Neural cell (in vitro differentiated cells): Measurements from ENCODE around the gene ZNF70. TPM values are rescaled to one million over a fixed set of nuclear protein-coding genes. Genes with fewer than 3 reads are reported as not detected.

Experiments
- H2AFZ ChIP-seq: fragments of 200-600, 300-800 bp; sonication (generic), shearing (Covaris generic); 2 replicates; pipeline ENCODE4 v1.6.0; 2014; ENCODE audit warnings: low read depth, mild to moderate bottlenecking, antibody characterized with exemption, low read length, moderate library complexity
- H3F3A ChIP-seq: fragments of 200-600 bp; shearing (Covaris generic); 2 replicates; pipeline ENCODE4 v1.6.1; 2016; ENCODE audit warnings: mild to moderate bottlenecking, moderate library complexity, mixed read lengths, antibody characterized with exemption, low read length; ENCODE audit not compliant: insufficient read depth, poor library complexity, severe bottlenecking
- H3K27ac ChIP-seq: fragments of 200-600, 300-800 bp; sonication (generic), shearing (Covaris generic); 2 replicates; pipeline ENCODE4 v1.5.1; 2014; ENCODE audit warnings: mild to moderate bottlenecking, low read length, moderate library complexity
- H3K27me3 ChIP-seq: fragments of 300-800, 200-600 bp; sonication (generic), shearing (Covaris generic); 2 replicates; pipeline ENCODE4 v1.6.0; 2014; ENCODE audit warnings: mild to moderate bottlenecking, low read depth, low read length, moderate library complexity; ENCODE audit not compliant: insufficient read depth
- H3K36me3 ChIP-seq: fragments of 300-800, 200-600 bp; sonication (generic), shearing (Covaris generic); 2 replicates; pipeline ENCODE4 v1.5.1; 2014; ENCODE audit warnings: mild to moderate bottlenecking, antibody characterized with exemption, low read length, moderate library complexity; ENCODE audit not compliant: insufficient read depth
- H3K4me2 ChIP-seq: fragments of 300-800, 200-600 bp; sonication (generic), shearing (Covaris generic); 2 replicates; pipeline ENCODE4 v1.6.0; 2014; ENCODE audit warnings: mild to moderate bottlenecking, low read length
- H3K4me3 ChIP-seq: fragments of 300-800, 200-600 bp; sonication (generic), shearing (Covaris generic); 2 replicates; pipeline ENCODE4 v1.5.1; 2014; ENCODE audit warnings: mild to moderate bottlenecking, low read length, moderate library complexity
- H3K79me2 ChIP-seq: fragments of 200-600 bp; shearing (Covaris generic); replicated peaks from 2 replicates; pipeline ENCODE4 v1.6.0; 2014; ENCODE audit warnings: mild to moderate bottlenecking, low read length, moderate library complexity; ENCODE audit not compliant: insufficient read depth
- H3K9ac ChIP-seq: fragments of 300-800, 200-600 bp; sonication (generic), shearing (Covaris generic); 2 replicates; pipeline ENCODE4 v1.6.1; 2016; ENCODE audit warnings: mild to moderate bottlenecking, low read length, mixed read lengths
- H3K9me2 ChIP-seq: fragments of 200-600 bp; shearing (Covaris generic); 2 replicates; pipeline ENCODE4 v1.6.1; 2016; ENCODE audit warnings: mild to moderate bottlenecking, low read length, mixed read lengths; ENCODE audit not compliant: insufficient read depth
- H3K9me3 ChIP-seq: fragments of 200-600, 300-800 bp; sonication (generic), shearing (Covaris generic); 2 replicates; pipeline ENCODE4 v1.6.1; 2016; ENCODE audit warnings: mild to moderate bottlenecking, mixed run types, low read length, moderate library complexity, mixed read lengths
- H4K20me1 ChIP-seq: fragments of 200-600 bp; shearing (Covaris generic); 2 replicates; pipeline ENCODE4 v1.6.1; 2016; ENCODE audit warnings: mild to moderate bottlenecking, mixed run types; ENCODE audit not compliant: insufficient read depth
- EP300 ChIP-seq: fragments of 450-650 bp; conservative IDR thresholded peaks from 2 replicates; pipeline ENCODE4 v1.6.1; 2014; ENCODE audit warnings: antibody characterized with exemption, mild to moderate bottlenecking, moderate library complexity; ENCODE audit not compliant: poor library complexity, severe bottlenecking
- EZH2 ChIP-seq: fragments of 200-600, 300-800 bp; shearing (Covaris generic), sonication (generic); IDR thresholded peaks from 2 replicates; pipeline ENCODE4 v1.6.1; 2014; ENCODE audit warnings: antibody characterized with exemption, low read length, borderline replicate concordance, mild to moderate bottlenecking; ENCODE audit not compliant: insufficient read depth, poor library complexity, severe bottlenecking
- MXI1 ChIP-seq: fragments of 450-650 bp; conservative IDR thresholded peaks from 2 replicates; pipeline ENCODE4 v1.6.1; 2014; ENCODE audit warnings: antibody characterized with exemption, mild to moderate bottlenecking; ENCODE audit not compliant: poor library complexity, severe bottlenecking
- POLR2AphosphoS5 ChIP-seq: IDR thresholded peaks from 2 replicates; pipeline ENCODE4 v1.6.1; 2012
- SMC3 ChIP-seq: fragments of 450-650 bp; conservative IDR thresholded peaks from 2 replicates; pipeline ENCODE4 v1.6.1; 2014; ENCODE audit warnings: antibody characterized with exemption, mild to moderate bottlenecking, moderate library complexity; ENCODE audit not compliant: poor library complexity
- TAF1 ChIP-seq: IDR thresholded peaks from 2 replicates; pipeline ENCODE4 v1.6.1; 2012; ENCODE audit warnings: low read depth
- polyA plus RNA-seq: library from polyadenylated mRNA; depleted of rRNA; stranded (reverse); fragments of >200 nt; gene quantifications from 2 replicates; pipeline ENCODE4 v1.2.3, GENCODE V29; 2014
- TF ChIP-seq, protein P1 (sequence below): IDR thresholded peaks from 2 replicates; pipeline ENCODE4 v1.6.1; 2012; ENCODE audit warnings: borderline replicate concordance
- TF ChIP-seq, protein P2 (sequence below): fragments of 450-650 bp; IDR thresholded peaks from 2 replicates; pipeline ENCODE4 v1.5.1; 2014; ENCODE audit warnings: antibody characterized with exemption, mild to moderate bottlenecking, moderate library complexity; ENCODE audit not compliant: poor library complexity, severe bottlenecking

The ZNF70 gene
- polyA plus RNA-seq, 1 donor from 2014 or later = 1.3 TPM

DNA sequence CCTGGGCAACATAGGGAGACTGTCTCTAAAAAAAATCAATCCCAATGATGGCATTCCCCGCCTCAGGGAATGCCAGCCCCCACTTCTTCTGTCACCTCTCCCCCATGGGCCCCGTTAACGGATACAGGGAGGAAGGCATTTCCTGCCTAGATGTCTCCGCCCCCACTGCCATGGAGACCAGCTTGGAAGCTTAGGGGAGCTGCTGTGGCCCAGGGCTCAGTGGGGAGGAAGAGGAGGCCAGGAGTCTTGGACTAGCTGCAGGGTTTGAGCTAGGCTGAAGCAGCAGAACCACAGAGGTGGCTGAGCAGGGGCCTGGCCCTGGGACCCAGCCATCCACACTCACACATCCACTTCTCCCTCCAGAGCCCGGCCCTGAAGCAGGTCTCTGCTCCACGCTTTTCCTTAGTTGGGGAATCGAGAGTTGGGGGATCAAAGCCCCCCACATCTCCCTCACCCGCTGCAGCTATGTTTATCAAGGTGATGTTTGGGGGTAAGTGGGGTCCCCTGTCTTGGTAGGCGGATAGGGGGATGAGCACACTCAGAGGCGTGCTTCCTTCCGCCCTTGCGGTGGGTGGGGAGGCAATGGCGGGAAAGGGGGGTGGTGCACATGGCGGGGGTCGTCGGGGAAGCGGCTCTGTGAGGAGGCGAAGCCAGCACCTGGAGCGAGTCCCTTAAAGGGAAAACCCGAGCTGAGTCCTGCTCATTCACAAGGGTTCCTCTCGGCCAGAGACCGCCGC, 12.1 kb upstream of the ZNF70 start, which contains the start of gene C22orf15 (continued):
- no peak for TF ChIP-seq POLR2AphosphoS5
- no peak for TF ChIP-seq EP300

DNA sequence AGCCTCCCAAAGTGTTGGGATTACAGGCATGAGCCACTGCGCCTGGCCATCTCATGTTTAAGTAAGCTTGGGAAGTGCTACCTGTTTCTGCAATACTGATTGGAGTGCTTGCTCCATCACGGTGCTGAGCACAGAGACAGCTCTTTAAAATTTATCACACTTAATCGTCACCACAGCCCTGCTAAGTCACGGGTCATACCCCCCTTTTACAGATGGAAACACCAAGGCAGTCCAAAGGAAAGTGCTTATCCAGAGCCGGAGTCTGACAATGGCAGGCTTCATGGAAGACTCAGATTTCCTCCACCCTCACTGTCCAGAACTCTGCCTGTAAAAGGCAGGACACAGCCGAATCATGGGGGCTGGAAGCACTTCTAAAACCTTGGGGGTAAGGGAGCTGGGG, 9.1 kb upstream of the ZNF70 start:
- Histone ChIP-seq H3K9ac (no peak overlapping the region), H3K9me2 (no peaks in the 10 kb centered on the region), H3K27me3 (no peaks in the 10 kb centered on the region), H3K27ac (no peak overlapping the region), H4K20me1 (no peaks in the 10 kb centered on the region), H3K4me2 (no peak overlapping the region), H2AFZ (no peak overlapping the region), H3K36me3 (no peaks in the 10 kb centered on the region), H3K4me3 (no peak overlapping the region), H3K79me2 (no peaks in the 10 kb centered on the region), H3F3A (no peaks in the 10 kb centered on the region), H3K9me3 (no peaks in the 10 kb centered on the region)
- TF ChIP-seq POLR2AphosphoS5 (no peak), TAF1 (no peak), EZH2 (no peak), MXI1 (no peak), EP300 (no peak), SMC3 (no peak)
- TF ChIP-seq, protein P1, sequence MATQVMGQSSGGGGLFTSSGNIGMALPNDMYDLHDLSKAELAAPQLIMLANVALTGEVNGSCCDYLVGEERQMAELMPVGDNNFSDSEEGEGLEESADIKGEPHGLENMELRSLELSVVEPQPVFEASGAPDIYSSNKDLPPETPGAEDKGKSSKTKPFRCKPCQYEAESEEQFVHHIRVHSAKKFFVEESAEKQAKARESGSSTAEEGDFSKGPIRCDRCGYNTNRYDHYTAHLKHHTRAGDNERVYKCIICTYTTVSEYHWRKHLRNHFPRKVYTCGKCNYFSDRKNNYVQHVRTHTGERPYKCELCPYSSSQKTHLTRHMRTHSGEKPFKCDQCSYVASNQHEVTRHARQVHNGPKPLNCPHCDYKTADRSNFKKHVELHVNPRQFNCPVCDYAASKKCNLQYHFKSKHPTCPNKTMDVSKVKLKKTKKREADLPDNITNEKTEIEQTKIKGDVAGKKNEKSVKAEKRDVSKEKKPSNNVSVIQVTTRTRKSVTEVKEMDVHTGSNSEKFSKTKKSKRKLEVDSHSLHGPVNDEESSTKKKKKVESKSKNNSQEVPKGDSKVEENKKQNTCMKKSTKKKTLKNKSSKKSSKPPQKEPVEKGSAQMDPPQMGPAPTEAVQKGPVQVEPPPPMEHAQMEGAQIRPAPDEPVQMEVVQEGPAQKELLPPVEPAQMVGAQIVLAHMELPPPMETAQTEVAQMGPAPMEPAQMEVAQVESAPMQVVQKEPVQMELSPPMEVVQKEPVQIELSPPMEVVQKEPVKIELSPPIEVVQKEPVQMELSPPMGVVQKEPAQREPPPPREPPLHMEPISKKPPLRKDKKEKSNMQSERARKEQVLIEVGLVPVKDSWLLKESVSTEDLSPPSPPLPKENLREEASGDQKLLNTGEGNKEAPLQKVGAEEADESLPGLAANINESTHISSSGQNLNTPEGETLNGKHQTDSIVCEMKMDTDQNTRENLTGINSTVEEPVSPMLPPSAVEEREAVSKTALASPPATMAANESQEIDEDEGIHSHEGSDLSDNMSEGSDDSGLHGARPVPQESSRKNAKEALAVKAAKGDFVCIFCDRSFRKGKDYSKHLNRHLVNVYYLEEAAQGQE = no peak
- TF ChIP-seq, protein P2, sequence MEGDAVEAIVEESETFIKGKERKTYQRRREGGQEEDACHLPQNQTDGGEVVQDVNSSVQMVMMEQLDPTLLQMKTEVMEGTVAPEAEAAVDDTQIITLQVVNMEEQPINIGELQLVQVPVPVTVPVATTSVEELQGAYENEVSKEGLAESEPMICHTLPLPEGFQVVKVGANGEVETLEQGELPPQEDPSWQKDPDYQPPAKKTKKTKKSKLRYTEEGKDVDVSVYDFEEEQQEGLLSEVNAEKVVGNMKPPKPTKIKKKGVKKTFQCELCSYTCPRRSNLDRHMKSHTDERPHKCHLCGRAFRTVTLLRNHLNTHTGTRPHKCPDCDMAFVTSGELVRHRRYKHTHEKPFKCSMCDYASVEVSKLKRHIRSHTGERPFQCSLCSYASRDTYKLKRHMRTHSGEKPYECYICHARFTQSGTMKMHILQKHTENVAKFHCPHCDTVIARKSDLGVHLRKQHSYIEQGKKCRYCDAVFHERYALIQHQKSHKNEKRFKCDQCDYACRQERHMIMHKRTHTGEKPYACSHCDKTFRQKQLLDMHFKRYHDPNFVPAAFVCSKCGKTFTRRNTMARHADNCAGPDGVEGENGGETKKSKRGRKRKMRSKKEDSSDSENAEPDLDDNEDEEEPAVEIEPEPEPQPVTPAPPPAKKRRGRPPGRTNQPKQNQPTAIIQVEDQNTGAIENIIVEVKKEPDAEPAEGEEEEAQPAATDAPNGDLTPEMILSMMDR = no peak

DNA sequence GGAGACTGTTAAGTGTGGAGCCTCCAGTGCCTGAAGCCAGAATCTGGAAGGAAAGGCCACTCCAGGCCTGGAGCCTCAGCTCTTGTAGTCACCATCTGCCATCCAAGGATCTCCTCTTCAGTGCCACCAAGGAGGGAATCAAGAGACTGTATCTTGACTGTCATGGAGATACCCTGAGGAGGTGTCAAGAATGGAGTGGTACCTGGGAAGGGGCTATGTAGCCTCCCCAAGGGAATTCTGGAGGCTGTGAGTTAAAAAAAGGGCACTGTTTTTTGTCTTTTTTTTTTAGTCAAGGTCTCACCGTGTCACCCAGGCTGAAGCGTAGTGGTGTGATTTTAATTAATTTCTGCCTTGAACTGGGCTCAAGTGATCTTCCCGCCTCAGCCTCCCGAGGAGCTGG, 8.7 kb upstream of the ZNF70 start:
- Histone ChIP-seq H3F3A (no peaks in the 10 kb centered on the region), H3K79me2 (no peaks in the 10 kb centered on the region), H3K9ac (no peak overlapping the region), H4K20me1 (no peaks in the 10 kb centered on the region), H3K4me3 (no peak overlapping the region), H3K36me3 (no peaks in the 10 kb centered on the region), H3K27ac (no peak overlapping the region), H3K27me3 (no peaks in the 10 kb centered on the region), H3K9me2 (no peaks in the 10 kb centered on the region), H2AFZ (no peak overlapping the region), H3K4me2 (no peak overlapping the region), H3K9me3 (no peaks in the 10 kb centered on the region)
- TF ChIP-seq, protein P2 = no peak
